ELR (cell line): Measurements from ENCODE around the gene VPS50.
"Not testable (repeated sequence)": the region's sequence is repeated elsewhere in the genome, so short reads cannot be mapped to it uniquely, and the experiment has no call there.

Experiments used
- DNase-seq: peaks from one replicate; pipeline ENCODE4 v3.0.0-alpha.2; 2015; ENCODE audit warnings: low read depth

Gene VPS50

DNA sequence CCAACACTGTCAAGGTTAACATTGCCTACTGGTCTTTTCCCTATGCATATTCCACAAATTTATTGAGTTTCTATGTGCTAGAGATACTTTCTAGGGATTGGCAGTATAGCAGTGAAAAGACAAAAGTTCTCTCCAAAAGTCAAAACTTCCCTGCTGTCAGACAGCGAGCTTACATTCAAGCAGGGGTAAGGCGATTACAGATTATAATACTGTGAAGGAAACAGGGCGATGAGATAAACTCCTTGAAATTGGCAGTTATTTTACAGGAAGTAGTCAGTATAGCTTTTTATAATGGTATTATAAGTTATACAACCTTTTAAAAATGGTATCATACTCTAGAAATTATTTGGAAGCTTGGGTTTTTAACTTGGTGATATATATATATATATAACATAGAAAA lies 9.9 kb downstream of the VPS50 start:
- no peak for DNase-seq

GRCh38 chr7:93245525-93246432 lies 13.6 kb downstream of the VPS50 start:
- DNase-seq, result peak; percentile 56

DNA sequence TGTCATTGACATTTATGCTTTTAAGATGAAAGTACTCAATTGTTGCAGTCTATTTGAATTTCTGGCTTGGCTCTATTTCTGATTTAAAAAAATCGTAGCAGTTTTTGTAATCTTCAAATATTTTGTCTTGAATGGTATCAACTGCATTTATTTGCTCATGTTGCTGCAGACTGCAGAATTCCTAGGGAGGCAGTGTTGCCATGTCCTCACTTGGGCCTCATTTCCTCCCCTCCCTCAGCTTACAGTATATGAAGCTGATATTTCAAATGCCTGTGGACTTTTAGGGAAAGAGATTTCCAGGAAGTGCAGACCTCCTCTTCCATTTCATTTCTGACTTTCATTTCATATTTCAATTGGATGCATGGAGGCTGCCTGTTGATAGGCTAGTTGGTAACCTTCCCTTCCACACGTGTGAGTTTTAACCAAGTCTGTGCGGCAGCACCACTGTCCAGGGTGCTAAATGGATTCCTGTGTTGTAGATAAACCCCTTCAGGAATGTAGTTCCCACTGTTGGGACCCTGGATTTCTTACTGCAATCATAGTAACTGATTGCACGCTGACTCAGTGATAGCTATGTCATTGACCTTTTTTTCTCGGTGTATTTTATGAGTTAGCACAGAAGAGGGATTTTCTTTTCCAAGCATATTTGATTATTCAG lies 17.5 kb downstream of the VPS50 start:
- DNase-seq, result peak; percentile 5

GRCh38 chr7:93258661-93259060 lies 26.5 kb downstream of the VPS50 start:
- no peak for DNase-seq

- DNase-seq, result no peak
Observed at GRCh38 chr7:93262535-93262934, 30.4 kb downstream of the VPS50 start.

- DNase-seq, result no peak
Observed at GRCh38 chr7:93265220-93265619, 33.1 kb downstream of the VPS50 start.

DNA sequence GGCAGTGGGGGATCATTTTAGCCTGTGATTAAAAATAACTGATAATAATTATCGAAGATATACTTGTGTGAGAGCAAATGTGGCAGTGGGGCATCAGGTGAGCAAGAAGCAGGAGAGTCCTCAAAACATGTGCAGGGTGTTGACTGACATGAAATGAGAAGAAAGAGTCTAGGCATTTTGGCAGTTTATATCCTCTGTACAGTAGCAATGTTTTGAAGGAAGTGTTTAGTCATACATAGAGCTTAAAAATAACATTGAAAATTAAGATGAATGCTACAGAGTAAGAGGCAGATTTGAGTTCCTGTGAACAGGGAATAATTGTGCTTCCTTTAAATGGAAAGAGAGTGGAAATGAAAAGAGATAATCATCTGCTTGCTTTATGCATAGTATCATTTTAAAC lies 47.4 kb downstream of the VPS50 start:
- DNase-seq, result peak; percentile 1

DNA sequence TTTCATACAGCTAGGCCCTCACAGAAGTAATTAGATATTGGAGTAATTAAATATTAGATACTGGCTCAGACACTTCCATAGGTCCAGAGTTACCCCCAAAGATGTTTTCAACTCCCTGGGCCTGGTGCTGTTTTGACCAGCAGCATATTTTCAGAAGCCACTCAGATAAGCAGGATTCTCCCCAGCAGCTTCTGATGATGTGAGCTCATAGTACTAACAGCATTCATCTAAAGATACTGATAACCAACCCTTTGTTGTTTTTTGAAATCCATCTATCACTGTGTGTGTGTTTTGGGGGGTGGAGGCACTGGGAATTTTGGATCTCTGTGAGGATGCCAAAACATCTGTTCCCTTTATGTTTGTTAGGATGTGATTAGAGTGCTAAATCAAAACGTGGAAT lies 52.7 kb downstream of the VPS50 start:
- no peak for DNase-seq

GRCh38 chr7:93293229-93293628 lies 61.1 kb downstream of the VPS50 start:
- no peak for DNase-seq

DNA sequence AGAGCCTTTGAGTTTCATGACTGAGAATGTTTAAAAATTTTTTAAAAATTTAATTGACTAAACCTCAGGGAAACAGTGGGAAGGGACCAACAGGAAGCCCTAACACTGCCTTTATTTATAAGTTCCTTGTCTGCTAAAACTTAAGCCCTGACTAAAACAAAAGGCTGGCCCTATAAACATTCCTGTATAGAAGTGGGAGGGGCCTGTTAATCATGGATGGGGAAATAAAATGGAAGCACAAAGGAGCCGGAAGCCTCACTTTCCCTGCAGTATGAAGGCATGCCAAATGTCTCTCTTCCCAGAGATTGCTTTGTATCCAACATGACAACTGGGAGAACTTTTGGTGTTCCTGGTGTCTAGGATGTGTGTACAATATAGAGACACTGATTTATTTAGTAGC lies 66.0 kb downstream of the VPS50 start:
- DNase-seq, result no peak

DNA sequence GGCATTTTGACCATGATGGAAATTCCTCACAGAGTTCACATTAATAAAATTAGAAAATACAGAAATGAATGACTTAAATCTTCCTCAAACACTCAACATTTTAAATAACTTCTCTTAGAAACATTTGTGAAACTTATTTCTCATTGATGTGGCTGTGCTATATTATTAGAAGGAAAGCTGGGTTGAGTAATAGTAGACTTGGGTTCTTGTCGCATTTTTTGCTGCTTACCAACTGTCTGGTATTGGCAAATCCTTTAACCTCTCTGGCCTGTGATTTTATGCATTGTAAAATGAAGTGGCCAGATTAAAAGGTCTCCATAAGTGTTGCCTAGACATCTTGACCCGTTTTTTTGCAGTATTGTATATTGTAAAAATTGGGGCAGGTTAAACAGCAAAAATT lies 66.5 kb downstream of the VPS50 start:
- DNase-seq, result no peak

DNA sequence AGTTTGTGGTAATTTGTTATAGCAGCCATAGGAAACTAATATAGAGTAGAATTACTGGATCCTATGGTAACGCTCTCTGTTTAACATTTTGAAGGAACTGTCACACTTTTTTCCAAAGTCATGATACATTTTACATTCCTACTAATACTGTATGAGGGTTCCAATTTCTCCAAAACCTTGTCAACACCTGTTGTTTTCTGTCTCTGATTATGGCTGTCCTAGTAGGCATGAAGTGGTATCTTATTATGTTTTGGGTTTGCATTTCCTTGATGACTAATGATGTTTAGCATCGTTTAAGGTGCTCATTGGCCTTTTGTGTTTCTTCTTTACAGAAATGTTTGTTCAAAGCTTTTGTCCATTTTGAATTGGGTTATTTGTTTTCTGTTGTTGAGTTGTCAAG lies 69.6 kb downstream of the VPS50 start:
- no peak for DNase-seq

DNA sequence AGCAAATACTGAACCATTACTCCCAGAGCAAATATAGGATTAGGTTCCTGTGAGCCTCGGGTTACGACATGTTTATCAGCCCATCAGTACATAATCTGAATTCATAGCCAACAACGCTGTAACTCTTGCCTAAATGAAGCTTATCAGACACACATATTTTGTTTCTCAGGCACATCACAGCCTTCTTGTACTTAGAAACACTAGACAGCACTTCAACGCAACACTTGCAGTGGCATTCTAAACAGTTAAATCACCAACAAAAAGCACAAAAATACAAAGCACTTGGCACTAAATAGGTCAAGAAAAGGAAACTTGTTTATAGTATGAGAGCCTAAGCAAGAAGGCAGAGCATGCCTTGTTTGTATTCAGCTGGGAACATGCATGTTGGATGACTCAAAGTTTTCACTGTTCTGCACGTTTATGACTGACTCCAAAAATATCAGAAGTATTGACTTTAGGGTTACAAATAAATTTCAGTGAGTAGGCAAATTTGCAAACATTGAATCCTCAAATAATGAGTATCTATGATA lies 75.0 kb downstream of the VPS50 start:
- peak; percentile 79 for DNase-seq

GRCh38 chr7:93307943-93308342 lies 75.8 kb downstream of the VPS50 start:
- no peak for DNase-seq

DNA sequence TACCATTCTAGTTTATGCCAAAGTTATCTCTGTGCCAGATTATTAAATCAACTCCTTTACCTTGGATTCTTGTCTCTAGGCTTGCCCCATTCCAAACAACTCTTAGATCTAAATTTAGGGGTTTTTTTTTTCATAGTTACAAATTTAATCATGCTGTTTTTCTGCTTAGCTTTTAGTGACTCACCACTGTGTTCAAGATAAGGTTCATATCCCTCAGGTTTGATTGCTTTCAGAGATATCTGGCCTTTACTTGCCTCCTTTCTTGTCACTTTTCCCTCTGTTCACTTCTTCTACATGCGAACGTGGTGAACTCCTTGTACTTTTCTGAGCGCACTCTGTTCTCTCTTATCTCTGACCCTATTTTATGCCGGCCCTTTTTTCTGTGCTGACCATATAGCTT lies 78.2 kb downstream of the VPS50 start:
- peak; percentile 32 for DNase-seq

DNA sequence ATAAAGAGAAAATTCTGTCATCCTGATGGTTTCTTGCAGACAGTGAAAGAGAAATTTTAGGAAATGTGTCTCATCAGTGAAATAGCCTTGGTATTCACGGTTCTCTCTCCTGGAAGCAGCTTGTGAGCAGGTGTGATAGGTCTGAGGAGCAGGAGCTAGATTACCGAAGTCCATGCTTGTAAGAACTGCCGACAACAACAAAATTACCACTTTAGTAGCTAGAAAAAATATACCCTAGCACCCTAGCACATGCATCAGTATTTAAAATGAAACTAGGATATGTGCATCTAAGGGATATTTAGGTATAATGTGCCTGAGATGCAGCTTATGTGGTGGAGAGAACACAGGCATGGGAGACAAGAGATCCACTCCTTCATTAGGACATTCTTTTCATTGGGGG lies 82.3 kb downstream of the VPS50 start:
- no peak for DNase-seq

- DNase-seq, result peak; percentile 38
Observed at GRCh38 chr7:93315896-93316295, 83.7 kb downstream of the VPS50 start.

DNA sequence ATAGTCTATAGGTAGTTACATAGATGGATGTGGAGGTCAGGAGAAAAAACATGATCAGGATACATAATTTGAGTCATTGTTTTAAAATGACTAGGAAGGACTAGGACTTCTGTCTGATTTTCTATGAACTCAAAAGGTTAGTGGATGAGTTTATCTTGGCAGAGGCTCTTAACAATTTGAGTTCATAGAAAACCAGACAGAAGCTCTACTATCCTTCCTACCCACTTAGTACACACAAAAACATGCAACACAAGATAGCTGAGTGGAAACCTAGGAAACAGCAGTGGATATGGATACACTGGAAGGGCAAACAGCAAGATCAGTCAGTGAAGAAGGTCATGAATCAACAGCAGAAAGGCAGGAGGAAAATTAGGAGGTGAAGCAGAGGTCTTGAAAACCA lies 84.6 kb downstream of the VPS50 start:
- no peak for DNase-seq

DNA sequence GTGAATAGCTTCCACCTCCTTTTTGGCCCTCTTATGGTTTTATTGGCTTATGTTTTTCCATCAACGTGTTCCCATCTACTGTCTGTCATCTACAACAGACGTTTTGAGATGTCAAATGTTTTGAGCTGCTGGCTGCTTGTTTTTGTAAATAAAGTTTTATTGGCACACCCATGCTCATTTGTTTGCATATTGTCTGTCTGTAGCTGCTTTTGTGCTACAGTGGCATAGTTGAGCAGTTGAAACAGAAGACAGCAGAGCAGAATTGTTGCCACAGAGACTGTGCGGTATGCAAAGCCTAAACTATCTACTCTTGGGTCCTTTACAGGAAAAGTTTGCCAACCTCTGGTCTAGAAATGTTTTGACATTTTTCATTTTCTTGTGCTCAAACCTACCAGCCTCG lies 88.7 kb downstream of the VPS50 start:
- DNase-seq, result no peak

GRCh38 chr7:93326291-93326690 lies 94.1 kb downstream of the VPS50 start:
- not testable (repeated sequence) for DNase-seq

GRCh38 chr7:93327006-93327633 lies 95.0 kb downstream of the VPS50 start:
- peak; percentile 94 for DNase-seq

DNA sequence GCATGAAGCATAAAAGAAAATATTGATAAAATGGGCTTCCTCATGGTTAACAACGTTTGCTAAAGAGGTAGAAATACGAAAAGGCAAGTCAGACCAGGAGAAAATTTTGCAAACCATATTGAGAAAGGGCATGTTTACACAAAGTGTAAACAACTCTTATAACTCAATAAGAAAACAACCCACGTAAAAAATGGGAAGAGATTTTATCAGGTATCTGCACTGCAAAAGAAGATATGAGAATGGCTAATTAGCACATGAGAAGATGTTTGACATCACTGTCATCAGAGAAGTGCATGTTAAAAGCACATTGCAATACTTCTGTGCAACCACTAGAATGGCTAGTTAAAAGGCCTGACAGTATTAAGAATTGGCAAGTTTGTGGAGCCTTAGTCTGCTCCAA lies 99.5 kb downstream of the VPS50 start:
- no peak for DNase-seq

- no peak for DNase-seq
Observed at GRCh38 chr7:93332172-93332571, 100.0 kb downstream of the VPS50 start.
